Endodermal cell (in vitro differentiated cells): ENCODE results near the gene TRIM72. TPM values are rescaled to one million over a fixed set of nuclear protein-coding genes. Genes with fewer than 3 reads are reported as not detected.

Experiments
- DNase-seq: peaks from one replicate; pipeline ENCODE4 v3.0.0-alpha.2; 2017
- H3K27ac ChIP-seq: 2 replicates; pipeline ENCODE4 v1.5.1; 2013; ENCODE audit warnings: mild to moderate bottlenecking, low read depth, low read length, moderate library complexity
- H3K27me3 ChIP-seq: 2 replicates; pipeline ENCODE4 v1.6.1; 2013; ENCODE audit warnings: mild to moderate bottlenecking, low read length, moderate library complexity; ENCODE audit not compliant: insufficient read depth, control insufficient read depth, poor library complexity, severe bottlenecking
- H3K36me3 ChIP-seq: 2 replicates; pipeline ENCODE4 v1.7.0; 2013; ENCODE audit warnings: mild to moderate bottlenecking, low read length, moderate library complexity; ENCODE audit not compliant: control insufficient read depth, insufficient read depth
- H3K4me1 ChIP-seq: one replicate; pipeline ENCODE4 v1.7.0; 2013; ENCODE audit warnings: low read length; ENCODE audit not compliant: control insufficient read depth, insufficient read depth
- H3K4me3 ChIP-seq: 2 replicates; pipeline ENCODE4 v1.5.1; 2013; ENCODE audit warnings: mild to moderate bottlenecking, low read length, moderate library complexity
- H3K9ac ChIP-seq: 2 replicates; pipeline ENCODE4 v1.6.1; 2013; ENCODE audit warnings: mild to moderate bottlenecking, low read length, moderate library complexity; ENCODE audit not compliant: poor library complexity, severe bottlenecking; ENCODE audit errors: extremely low read depth
- H3K9me3 ChIP-seq: 2 replicates; pipeline ENCODE4 v1.6.1; 2013; ENCODE audit warnings: mild to moderate bottlenecking, low read length, moderate library complexity; ENCODE audit not compliant: control insufficient read depth
- H3K27ac Mint-ChIP-seq: 2 replicates; pipeline ENCODE4 v1.8.0; 2020; ENCODE audit warnings: mixed read lengths
- H3K27me3 Mint-ChIP-seq: 2 replicates; pipeline ENCODE4 v1.8.0; 2021; ENCODE audit warnings: mild to moderate bottlenecking, mixed read lengths; ENCODE audit not compliant: insufficient read depth
- H3K36me3 Mint-ChIP-seq: 2 replicates; pipeline ENCODE4 v1.8.0; 2020; ENCODE audit warnings: low read depth, mixed read lengths
- H3K4me1 Mint-ChIP-seq: 2 replicates; pipeline ENCODE4 v1.8.0; 2020; ENCODE audit warnings: mixed read lengths
- H3K4me3 Mint-ChIP-seq: 2 replicates; pipeline ENCODE4 v1.8.0; 2020; ENCODE audit warnings: mild to moderate bottlenecking, moderate library complexity, mixed read lengths
- H3K9me3 Mint-ChIP-seq: 2 replicates; pipeline ENCODE4 v1.8.0; 2020; ENCODE audit warnings: mild to moderate bottlenecking, mixed read lengths
- CTCF ChIP-seq: fragments of 200-600 bp; sonication (generic); conservative IDR thresholded peaks from 2 replicates; pipeline ENCODE4 v1.5.0; 2021; ENCODE audit warnings: antibody characterized with exemption, mild to moderate bottlenecking
- WGBS, 2 experiments: methylation state at CpG; one replicate each; pipeline versions ENCODE4 v1.1.5 to v1.1.7; 2013; ENCODE audit warnings: missing lambda C conversion rate in 2 of 2, mixed read lengths in 1 of 2; ENCODE audit not compliant: insufficient coverage in 1 of 2, insufficient read length in 1 of 2; 5-methylcytosine and 5-hydroxymethylcytosine counted together
- total RNA-seq, 2 donors: library from RNA; stranded (reverse); fragmentation: NEBNext Ultra II Directional in 1 of 2; extraction: Animal tissue kit (Norgen Biotek cat#: 25700) in 1 of 2; gene quantifications; 2 replicates in 1 of 2; 3 replicates in 1 of 2; pipeline ENCODE4 v1.2.1, GENCODE V29; 2021

The TRIM72 gene
- total RNA-seq, 2 donors from 2014 or later, result 0.15 to 0.20 TPM

GRCh38 chr16:31204871-31205666, 8.8 kb upstream of the TRIM72 start:
- no peaks in the 10 kb centered on the region for H3K4me1 ChIP-seq
- no peak overlapping the region for H3K4me3 ChIP-seq
- WGBS, 2 experiments, result 92 to 100% methylated on average over 7 to 8 of the region's 9 CpGs
- Mint-ChIP-seq H3K4me3 (no peak overlapping the region), H3K4me1 (peaks cover 8% of the 10 kb centered on the region), H3K36me3 (no peaks in the 10 kb centered on the region), H3K27ac (no peak overlapping the region), H3K9me3 (no peaks in the 10 kb centered on the region), H3K27me3 (peaks cover 42% of the 10 kb centered on the region)
- H3K36me3 ChIP-seq, result no peaks in the 10 kb centered on the region
- no peaks in the 10 kb centered on the region for H3K9me3 ChIP-seq
- H3K9ac ChIP-seq, result no peak overlapping the region
- DNase-seq, result no peak
- TF ChIP-seq CTCF, result no peak
- no peak overlapping the region for H3K27ac ChIP-seq
- H3K27me3 ChIP-seq, result peaks cover 26% of the 10 kb centered on the region

GRCh38 chr16:31206776-31207175, 7.1 kb upstream of the TRIM72 start:
- Mint-ChIP-seq H3K9me3 (no peaks in the 10 kb centered on the region), H3K4me1 (peaks cover 1% of the 10 kb centered on the region), H3K27ac (no peak overlapping the region), H3K27me3 (peaks cover 49% of the 10 kb centered on the region), H3K36me3 (no peaks in the 10 kb centered on the region), H3K4me3 (no peak overlapping the region)
- H3K27ac ChIP-seq, result no peak overlapping the region
- no peak overlapping the region for H3K9ac ChIP-seq
- no peaks in the 10 kb centered on the region for H3K4me1 ChIP-seq
- DNase-seq, result no peak
- no peak overlapping the region for H3K4me3 ChIP-seq
- no peak for TF ChIP-seq CTCF
- no peaks in the 10 kb centered on the region for H3K9me3 ChIP-seq
- peaks cover 26% of the 10 kb centered on the region for H3K27me3 ChIP-seq
- WGBS, 2 experiments, result 92 to 93% methylated on average over 3 to 6 of the region's 6 CpGs
- no peaks in the 10 kb centered on the region for H3K36me3 ChIP-seq

- no peak for TF ChIP-seq CTCF
- no peaks in the 10 kb centered on the region for H3K36me3 ChIP-seq
- Mint-ChIP-seq H3K4me1 (peaks cover 10% of the 10 kb centered on the region), H3K36me3 (no peaks in the 10 kb centered on the region), H3K27me3 (peaks cover 64% of the 10 kb centered on the region), H3K27ac (no peak overlapping the region), H3K4me3 (no peak overlapping the region), H3K9me3 (no peaks in the 10 kb centered on the region)
- H3K4me3 ChIP-seq, result no peak overlapping the region
- no peaks in the 10 kb centered on the region for H3K9me3 ChIP-seq
- H3K27me3 ChIP-seq, result peaks cover 52% of the 10 kb centered on the region
- WGBS, 2 experiments, result 96 to 100% methylated on average over 1 of the region's 1 CpG
- no peak overlapping the region for H3K9ac ChIP-seq
- H3K4me1 ChIP-seq, result peaks cover 4% of the 10 kb centered on the region
- H3K27ac ChIP-seq, result no peak overlapping the region
- DNase-seq, result no peak
Measured at GRCh38 chr16:31213342-31213741, 577 bp upstream of the TRIM72 start.
